Muscle layer of duodenum (tissue), 2 donors: ENCODE measurements around the gene ZNF532.
A peak's percentile ranks its signal among the peaks of the same experiment; 100 is the strongest.

Experiments used
- H3K27ac ChIP-seq: one replicate; pipeline ENCODE4 v1.7.0; 2013; ENCODE audit warnings: mild to moderate bottlenecking, low read length
- H3K27me3 ChIP-seq: one replicate; pipeline ENCODE4 v1.7.0; 2013; ENCODE audit warnings: low read depth, mild to moderate bottlenecking, control low read depth, low read length
- H3K36me3 ChIP-seq, 2 donors: one replicate each; pipeline ENCODE4 v1.7.0; 2013; ENCODE audit warnings: low read length in 2 of 2, control low read depth in 1 of 2, mild to moderate bottlenecking in 1 of 2; ENCODE audit not compliant: insufficient read depth in 2 of 2, control insufficient read depth in 1 of 2
- H3K4me1 ChIP-seq, 2 donors: one replicate each; pipeline ENCODE4 v1.7.0; 2013; ENCODE audit warnings: low read length in 2 of 2, mild to moderate bottlenecking in 2 of 2, control low read depth in 1 of 2, moderate library complexity in 1 of 2; ENCODE audit not compliant: insufficient read depth in 2 of 2, control insufficient read depth in 1 of 2
- H3K4me3 ChIP-seq, 2 donors: one replicate each; pipeline ENCODE4 v1.7.0; 2013; ENCODE audit warnings: low read length in 2 of 2, low read depth in 1 of 2, mild to moderate bottlenecking in 1 of 2
- H3K9me3 ChIP-seq, 2 donors: one replicate each; pipeline ENCODE4 v1.7.0; 2013; ENCODE audit warnings: low read length in 2 of 2, control low read depth in 1 of 2, mild to moderate bottlenecking in 1 of 2; ENCODE audit not compliant: control insufficient read depth in 1 of 2
- donor health status: healthy.

Gene ZNF532

DNA sequence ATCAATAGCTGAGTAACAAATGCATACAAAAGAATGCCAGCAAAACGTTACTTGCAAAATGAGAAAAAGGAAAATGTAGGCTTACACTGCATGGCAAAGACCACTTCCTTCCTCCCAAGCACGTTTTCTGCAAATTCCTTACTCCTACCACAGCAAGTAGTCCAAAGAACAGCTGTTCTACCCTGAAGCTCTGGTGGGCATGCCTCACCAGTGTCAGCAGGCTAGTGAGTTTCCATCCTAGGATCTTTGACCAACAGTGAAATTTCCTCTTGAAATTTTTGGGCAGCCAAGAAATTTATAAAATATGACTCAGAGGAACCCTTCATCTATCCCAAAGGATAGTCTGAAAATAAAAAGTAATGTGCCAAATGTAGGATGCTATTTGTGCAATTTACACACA is 123.9 kb downstream of the ZNF532 start:
- no peaks in the 10 kb centered on the region for H3K27me3 ChIP-seq
- H3K9me3 ChIP-seq, result no peaks in the 10 kb centered on the region
- peaks cover 0 to 2% of the 10 kb centered on the region in 2 donors for H3K36me3 ChIP-seq
- no peaks in the 10 kb centered on the region for H3K4me1 ChIP-seq
- H3K4me3 ChIP-seq, result no peak overlapping the region
- H3K27ac ChIP-seq, result no peak overlapping the region

- no peak overlapping the region for H3K4me3 ChIP-seq
- no peaks in the 10 kb centered on the region for H3K36me3 ChIP-seq
- H3K9me3 ChIP-seq, result no peaks in the 10 kb centered on the region
- H3K4me1 ChIP-seq, result no peaks in the 10 kb centered on the region
- H3K27me3 ChIP-seq, result no peaks in the 10 kb centered on the region
- no peak overlapping the region for H3K27ac ChIP-seq
Measured at GRCh38 chr18:58989184-58989759, 124.6 kb downstream of the ZNF532 start.

GRCh38 chr18:58990720-58991119 is 126.0 kb downstream of the ZNF532 start:
- Histone ChIP-seq H3K4me1 (no peaks in the 10 kb centered on the region), H3K27ac (no peak overlapping the region), H3K9me3 (no peaks in the 10 kb centered on the region)

DNA sequence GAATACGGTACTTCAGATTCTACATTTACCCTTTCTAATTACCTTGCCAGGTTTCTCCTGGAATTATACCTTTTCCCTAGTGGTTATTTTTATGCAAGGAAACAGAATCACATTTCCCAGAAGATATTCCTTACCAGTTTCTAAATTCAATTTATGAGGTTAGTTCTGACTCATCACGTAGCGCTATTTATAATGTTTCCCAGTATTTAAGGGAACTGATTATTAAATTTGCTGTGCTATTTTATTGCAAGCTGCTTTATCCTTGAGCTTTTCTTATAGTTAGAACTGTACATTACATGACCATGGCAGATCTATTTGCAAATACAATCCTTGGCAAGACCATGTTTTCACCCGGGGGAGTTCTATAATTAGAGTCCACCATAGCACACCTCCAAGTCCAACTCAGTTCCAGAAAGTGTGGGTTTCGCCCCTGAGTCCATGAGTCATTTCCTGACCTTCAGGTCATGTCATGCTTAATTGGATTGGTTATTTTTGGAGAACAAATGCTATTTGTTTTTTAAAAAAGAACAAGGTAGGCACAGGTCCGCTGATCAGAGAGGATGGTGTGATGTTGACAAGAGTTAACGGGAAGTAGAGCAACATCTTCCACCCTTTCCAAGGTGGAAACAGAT is 126.6 kb downstream of the ZNF532 start:
- no peaks in the 10 kb centered on the region for H3K4me1 ChIP-seq
- H3K36me3 ChIP-seq, result no peaks in the 10 kb centered on the region
- H3K9me3 ChIP-seq, result no peaks in the 10 kb centered on the region
- no peaks in the 10 kb centered on the region for H3K27me3 ChIP-seq
- H3K27ac ChIP-seq, result no peak overlapping the region
- no peak overlapping the region for H3K4me3 ChIP-seq

More at GRCh38 chr18:58990720-58991119, 126.0 kb downstream of the ZNF532 start:
- Histone ChIP-seq H3K27me3 (no peaks in the 10 kb centered on the region), H3K36me3 (no peaks in the 10 kb centered on the region), H3K4me3 (no peak overlapping the region)

DNA sequence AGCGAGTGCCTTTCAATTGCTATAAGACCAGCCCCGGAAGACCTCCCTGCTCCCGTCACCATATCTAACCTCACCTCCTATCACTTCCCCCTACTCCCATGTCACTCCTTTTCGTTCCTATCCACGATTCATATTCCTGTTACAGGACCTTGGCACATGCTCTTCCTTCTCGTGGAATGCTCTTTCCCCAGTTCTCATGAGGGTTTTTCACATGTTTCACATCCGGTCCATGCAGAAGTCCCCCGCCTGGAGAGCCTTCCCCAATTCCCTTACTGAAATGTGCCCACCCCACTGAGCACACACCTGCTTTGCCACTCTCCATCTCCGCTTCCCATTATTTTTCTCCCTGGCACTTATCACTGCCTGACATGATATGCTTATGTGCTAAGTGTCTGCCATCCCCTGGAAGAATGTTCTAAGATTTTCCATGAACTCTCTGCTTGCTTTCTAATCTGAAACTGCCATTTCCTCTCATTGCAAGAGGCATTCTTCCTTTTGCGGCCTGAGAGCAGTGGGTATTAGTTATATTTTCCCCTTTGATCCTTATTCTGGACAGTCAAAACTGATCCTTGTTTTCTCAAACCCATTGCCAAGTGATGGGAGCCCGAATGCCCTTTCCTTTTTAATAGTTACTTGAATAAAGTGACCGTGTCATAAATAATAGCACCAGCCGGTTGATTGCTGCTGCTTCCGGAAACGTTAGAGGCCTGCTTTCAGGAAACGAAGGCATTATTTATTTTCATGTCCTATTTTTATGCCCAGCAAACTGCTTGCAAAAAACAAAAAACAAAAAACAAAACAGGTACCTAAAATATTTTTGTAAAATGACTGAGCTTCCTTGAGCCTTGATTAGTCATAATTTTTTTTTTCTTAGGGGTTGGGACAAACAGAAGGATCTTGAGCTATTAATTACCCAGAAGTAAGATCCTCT is 127.9 kb downstream of the ZNF532 start:
- Histone ChIP-seq H3K36me3 (no peaks in the 10 kb centered on the region), H3K27ac (peak overlapping the region; percentile 50), H3K4me1 (no peaks in the 10 kb centered on the region), H3K4me3 (no peak overlapping the region), H3K27me3 (no peaks in the 10 kb centered on the region), H3K9me3 (no peaks in the 10 kb centered on the region)

DNA sequence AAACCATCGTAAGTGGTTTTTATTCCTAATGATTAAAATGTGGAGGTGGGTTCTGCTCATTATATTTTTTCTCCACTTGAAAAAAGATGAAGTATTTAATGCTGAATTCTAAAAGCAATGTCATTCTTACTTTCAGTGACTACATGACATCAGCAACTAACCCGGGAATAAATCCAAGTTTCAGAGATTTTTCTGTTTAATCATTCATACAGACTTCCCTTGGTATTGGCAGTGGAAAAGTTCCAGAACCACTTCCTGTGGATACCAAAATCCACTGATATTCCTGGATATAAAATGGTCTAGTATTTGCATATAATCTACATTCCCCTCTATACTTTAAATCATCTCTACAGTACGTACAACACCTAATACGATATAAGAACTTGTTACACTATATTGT is 128.6 kb downstream of the ZNF532 start:
- no peak overlapping the region for H3K4me3 ChIP-seq
- H3K4me1 ChIP-seq, result peaks cover 0 to 3% of the 10 kb centered on the region in 2 donors
- H3K9me3 ChIP-seq, result no peaks in the 10 kb centered on the region
- H3K27me3 ChIP-seq, result no peaks in the 10 kb centered on the region
- H3K36me3 ChIP-seq, result peaks cover 0 to 2% of the 10 kb centered on the region in 2 donors
- no peak overlapping the region for H3K27ac ChIP-seq

GRCh38 chr18:58995663-58996062 is 131.0 kb downstream of the ZNF532 start:
- Histone ChIP-seq H3K9me3 (no peaks in the 10 kb centered on the region), H3K4me3 (no peak overlapping the region), H3K36me3 (peaks cover 0 to 3% of the 10 kb centered on the region in 2 donors), H3K27me3 (no peaks in the 10 kb centered on the region), H3K27ac (no peak overlapping the region), H3K4me1 (peaks cover 0 to 3% of the 10 kb centered on the region in 2 donors)

GRCh38 chr18:58996131-58996641 is 131.5 kb downstream of the ZNF532 start:
- H3K27ac ChIP-seq, result no peak overlapping the region
- no peaks in the 10 kb centered on the region for H3K27me3 ChIP-seq
- H3K4me1 ChIP-seq, result peaks cover 0 to 3% of the 10 kb centered on the region in 2 donors
- H3K4me3 ChIP-seq, result no peak overlapping the region
- H3K36me3 ChIP-seq, result peaks cover 0 to 3% of the 10 kb centered on the region in 2 donors
- H3K9me3 ChIP-seq, result no peaks in the 10 kb centered on the region

DNA sequence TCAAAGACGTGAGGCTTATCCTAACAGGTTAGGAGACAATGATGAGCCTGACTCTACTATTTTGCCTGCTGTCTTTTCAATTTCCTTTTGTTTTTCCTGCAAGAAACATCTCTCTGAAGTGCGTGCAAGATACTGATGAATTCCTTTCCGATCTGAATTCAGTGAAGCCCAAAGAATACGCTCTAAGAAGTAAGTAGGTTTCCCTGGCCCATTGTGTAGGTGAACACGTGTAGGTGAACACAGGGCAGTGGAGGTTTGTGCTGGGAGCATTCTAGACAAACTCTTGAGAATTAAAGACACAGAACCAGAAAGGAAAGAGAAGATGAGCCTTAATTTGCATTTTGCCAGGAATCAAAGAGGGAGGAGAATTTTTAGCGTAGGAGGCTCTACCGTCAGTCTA is 132.0 kb downstream of the ZNF532 start:
- Histone ChIP-seq H3K4me1 (peaks cover 0 to 3% of the 10 kb centered on the region in 2 donors), H3K4me3 (no peak overlapping the region), H3K27me3 (no peaks in the 10 kb centered on the region), H3K9me3 (no peaks in the 10 kb centered on the region), H3K36me3 (peaks cover 0 to 3% of the 10 kb centered on the region in 2 donors), H3K27ac (no peak overlapping the region)

DNA sequence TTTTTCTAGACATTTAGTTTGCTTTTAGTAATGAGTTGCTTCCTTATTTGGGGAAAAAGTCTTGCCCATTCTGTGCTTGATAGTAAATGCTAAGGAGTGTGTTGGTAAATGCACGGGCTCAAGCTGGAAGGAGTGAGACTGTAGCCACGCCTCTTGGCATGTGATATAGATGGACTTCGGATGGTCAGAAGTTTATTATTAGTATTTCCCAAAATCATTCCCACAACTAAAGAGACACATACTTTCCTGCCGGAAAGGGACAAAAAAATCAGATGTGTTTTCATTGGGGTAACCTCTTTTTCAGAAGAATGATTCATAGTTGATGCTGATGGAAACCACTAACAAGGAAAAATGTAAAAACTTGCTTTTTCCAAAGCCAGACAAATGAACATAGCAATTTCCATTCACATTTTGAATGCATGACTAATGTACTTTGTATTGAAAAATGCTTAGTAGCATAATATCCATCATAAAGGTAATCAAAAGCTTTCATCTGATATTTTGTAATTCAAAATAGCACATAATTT is 133.2 kb downstream of the ZNF532 start:
- H3K27ac ChIP-seq, result no peak overlapping the region

More for the DNA sequence above, 133.2 kb downstream of the ZNF532 start:
- H3K27me3 ChIP-seq, result no peaks in the 10 kb centered on the region
- no peak overlapping the region for H3K4me3 ChIP-seq
- no peaks in the 10 kb centered on the region for H3K9me3 ChIP-seq
- H3K36me3 ChIP-seq, result peaks cover 0 to 3% of the 10 kb centered on the region in 2 donors
- peaks cover 0 to 3% of the 10 kb centered on the region in 2 donors for H3K4me1 ChIP-seq
